A204.1 (cell line): ENCODE data around the gene KIF5A.
"Not testable (repeated sequence)": the region's sequence is repeated elsewhere in the genome, so short reads cannot be mapped to it uniquely, and the experiment has no call there.

Experiments used
- FAIRE-seq: peaks from 2 replicates; lab custom pipeline; 2012; peaks lifted over from hg19 to GRCh38; lab: Jason Lieb, UNC

The KIF5A gene

DNA sequence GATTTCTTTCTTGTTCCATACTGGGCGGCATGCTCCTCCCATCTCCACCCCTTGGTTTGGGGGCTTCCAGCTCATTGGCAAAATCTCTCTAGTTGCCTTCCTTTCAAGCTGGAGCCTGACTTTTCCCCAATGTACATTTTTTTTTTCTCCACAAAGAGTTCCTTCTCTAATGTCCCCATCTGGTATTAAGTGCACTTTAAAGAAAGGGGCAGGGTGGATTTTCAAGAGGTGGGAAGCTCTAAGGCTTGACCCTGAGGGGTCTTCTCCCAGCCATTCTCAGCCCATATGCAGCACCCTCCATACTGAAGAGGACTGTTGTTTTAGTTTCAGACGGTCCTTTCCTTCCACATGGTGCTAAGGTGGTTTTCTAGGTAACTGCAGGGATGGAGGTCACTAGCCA lies 35.3 kb downstream of the KIF5A start:
- FAIRE-seq, result no peak

- FAIRE-seq, result no peak
These were observed 36.3 kb downstream of the KIF5A start for GRCh38 chr12:57586128-57586527.

DNA sequence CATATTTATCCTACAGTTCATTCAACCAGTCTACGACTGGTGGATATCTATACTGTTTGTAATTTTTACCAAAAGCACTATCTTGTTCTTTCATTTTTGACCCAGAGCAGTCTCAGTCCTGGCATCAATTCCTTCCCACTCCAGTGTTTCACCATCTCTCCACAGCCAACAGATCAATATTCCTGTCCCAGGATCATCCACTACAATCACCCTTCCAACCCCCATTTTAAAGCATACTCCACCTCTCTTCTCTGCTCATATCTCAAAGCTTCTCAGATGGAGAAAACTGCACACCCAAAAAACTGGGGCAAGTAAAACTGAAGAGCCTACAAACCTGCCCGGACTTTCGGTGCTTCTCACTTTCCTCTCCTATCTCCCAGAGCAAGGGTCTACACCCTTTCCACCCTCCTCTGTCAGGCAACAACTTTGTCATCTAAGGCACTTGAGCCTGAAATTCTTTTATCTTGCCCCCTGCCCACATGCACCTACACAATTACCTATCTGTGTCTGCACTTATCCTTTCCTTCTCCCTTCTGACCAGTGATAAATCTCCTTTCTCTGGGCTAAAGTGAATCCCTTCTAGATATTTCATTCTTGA lies 37.1 kb downstream of the KIF5A start:
- no peak for FAIRE-seq

DNA sequence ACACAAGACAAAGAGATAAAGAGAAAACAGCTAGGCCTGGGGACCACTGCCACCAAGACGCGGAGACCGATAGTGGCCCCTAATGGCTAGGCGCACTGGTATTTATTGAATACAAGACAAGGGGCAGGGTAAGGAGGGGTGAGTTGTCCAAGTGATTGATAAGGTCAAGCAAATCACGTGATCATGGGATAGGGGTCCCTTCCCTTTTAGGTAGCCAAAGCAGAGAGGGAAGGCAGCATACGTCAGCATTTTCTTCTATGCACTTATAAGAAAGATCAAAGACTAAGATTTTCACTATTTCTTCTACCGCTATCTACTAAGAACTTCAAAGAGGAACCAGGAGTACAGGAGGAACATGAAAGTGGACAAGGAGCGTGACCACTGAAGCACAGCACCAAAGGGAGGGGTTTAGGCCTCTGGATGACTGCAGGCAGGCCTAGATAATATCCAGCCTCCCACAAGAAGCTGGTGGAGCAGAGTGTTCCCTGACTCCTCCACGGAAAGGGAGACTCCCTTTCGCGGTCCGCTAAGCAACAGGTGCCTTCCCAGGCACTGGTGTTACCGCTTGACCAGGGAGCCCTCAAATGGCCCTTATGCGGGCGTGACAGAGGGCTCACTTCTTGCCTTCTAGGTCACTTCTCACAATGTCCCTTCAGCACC lies 39.2 kb downstream of the KIF5A start:
- not testable (repeated sequence) for FAIRE-seq

DNA sequence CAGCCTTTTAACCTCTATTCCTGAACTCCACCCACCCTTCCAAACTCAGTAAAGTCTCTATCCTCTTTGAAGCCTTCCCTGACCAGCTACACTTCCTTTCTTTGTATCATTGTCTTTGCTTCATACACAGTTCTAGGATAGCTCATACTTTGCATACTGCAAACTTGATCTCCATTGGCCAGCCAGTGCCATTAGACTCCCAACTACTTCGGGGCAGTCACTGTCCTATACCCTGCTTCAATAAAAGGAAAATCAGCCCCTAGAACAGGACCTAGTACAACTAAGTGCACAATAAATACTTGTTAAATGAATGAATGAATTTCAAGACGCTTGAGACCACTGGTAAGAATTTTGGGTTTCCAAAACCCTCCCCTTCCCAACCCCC lies 40.6 kb downstream of the KIF5A start:
- no peak for FAIRE-seq

GRCh38 chr12:57590864-57591781 lies 41.3 kb downstream of the KIF5A start, which contains the start of gene PIP4K2C:
PIP4K2C (plus strand) TSS chr12:57591192; CDS start chr12:57591290, 98 bp downstream.
- no peak for FAIRE-seq

DNA sequence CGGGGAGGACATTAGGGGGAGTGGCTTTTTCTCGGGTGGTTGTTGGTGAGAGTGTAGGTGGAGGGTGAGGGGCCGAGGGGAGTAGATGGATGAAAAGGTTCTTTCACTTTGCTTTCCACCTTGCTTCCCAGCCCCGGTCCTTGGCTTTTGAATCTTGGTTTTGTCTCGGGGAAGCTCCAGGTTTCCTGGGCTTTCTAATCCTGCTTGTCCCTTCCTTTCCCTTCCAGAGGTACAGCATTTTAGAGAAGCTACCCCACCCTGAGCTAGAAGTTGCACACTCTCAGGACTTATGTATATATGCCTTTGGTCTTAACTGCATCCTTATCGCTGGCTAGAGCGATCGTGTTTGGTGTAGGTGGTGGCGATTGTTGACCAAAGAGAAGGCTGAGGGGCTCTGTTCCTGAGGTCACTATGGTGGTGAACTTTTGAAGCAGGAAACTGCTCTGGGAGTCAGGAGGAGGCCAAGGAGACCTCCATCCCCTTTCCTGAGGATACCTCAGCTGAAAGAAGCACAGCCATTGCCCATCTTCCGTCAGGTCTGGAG lies 42.0 kb downstream of the KIF5A start:
- no peak for FAIRE-seq

GRCh38 chr12:57592551-57593165 lies 42.8 kb downstream of the KIF5A start:
- FAIRE-seq, result no peak

DNA sequence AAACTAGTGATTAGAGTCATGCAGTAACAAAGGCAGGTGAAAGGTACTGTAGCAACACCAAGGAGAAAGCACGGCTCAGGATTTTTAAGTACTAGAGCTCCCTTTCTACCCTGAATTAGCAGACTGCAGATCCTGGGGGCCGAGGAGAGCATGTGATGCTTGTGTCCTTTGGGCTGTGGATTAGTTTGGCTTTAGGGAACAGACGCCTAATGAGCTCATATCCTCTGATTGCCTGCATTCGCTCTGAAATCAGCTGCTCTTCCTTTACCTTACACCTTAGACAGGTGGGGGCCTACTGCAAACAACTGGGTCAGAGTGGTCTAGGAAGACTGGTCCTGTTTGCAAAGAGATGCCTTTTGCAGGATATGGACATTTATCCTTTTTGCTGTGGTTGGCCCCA lies 43.3 kb downstream of the KIF5A start:
- FAIRE-seq, result no peak

GRCh38 chr12:57600395-57600794 lies 50.6 kb downstream of the KIF5A start:
- FAIRE-seq, result no peak

DNA sequence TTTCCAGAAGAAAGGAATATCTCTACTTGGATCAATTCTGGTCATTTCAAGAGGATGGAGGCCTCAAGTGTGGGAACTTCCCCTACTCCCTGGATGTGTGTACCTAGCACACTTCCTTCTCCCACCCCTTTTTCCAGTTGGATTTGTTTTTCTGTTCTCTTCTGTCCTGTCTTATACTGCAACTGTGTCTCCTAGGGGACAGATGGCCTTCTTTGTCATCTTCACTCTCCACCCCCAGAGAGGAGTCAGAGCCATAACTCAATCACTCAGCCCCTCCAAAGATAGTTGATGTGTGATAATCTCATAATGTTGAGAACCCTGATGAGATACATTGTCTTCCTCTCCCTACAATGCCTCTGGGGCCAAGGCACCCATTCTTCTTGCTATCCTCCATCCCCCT lies 52.7 kb downstream of the KIF5A start:
- no peak for FAIRE-seq

- no peak for FAIRE-seq
These were observed 53.5 kb downstream of the KIF5A start for GRCh38 chr12:57603324-57603723.

GRCh38 chr12:57603815-57604453 lies 54.1 kb downstream of the KIF5A start:
- FAIRE-seq, result no peak

DNA sequence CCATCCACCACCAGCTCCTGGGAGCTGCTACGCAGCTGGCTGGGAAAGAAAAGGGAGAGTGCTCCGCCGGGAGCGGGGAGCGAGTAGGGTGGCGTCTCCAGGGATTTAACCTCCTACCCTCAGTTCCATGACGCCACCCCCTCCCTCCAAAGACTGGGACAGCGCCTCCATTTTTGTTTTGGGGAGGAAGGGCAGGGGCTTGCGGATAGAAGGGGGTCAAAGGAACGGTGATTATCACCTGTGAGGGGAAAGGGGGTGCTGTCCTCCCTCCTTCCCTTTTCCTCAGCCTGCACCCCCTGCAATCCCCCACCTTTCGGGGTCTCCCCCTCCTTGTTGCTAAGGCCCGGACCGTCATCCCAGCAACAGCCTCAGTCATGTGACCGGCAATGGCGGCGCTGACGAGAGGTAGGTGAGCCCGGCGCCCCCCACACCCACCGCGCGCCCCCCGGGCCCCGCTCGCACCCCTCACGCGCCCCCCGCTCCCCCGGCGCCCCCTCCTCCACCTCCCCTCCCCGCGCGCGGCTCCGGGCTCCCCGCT lies 54.7 kb downstream of the KIF5A start, which contains the start of gene DTX3:
Gene DTX3 (plus strand): TSS at position 371 of the 538 bp plus-strand sequence. CDS start 1,694 bp downstream, outside the sequence.
- FAIRE-seq, result no peak

DNA sequence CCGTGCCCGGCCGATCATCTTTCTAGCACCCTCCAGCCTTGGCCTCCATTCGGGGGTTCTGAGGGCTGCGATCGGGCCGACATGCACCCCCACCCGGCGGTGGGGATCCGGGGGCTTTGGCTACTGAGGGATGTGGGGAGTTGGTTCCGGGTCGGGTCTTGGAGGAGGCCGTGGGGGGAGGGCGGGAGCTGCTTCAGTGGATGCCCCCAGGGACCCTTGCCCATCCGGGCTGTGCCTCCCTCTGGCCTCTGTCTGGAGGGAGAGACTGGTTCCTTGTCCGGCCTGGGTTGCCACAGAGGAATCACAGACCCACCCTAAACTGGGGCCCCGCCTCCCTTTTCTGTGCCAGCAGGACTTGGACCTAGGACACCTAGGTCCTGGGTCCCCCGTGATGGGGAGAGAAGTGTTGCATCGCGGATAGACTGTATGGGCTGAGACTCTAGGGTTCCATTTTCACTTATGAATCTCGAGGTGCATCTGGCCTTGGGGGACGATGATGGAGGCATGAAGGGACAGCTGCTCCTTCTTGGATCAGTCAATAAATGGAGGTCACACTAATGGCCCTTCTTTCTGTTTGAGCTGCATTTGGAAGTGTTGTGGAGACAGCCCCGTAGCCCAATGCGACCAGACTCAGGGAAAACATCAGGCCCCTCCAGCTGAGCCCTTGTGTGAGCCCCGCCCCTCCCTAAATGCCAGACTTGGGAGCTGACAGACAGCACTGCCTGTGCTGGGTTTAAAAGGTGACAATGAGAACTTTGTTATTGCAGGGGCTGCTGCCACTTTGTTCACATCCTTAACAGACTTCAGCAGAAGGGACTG lies 55.4 kb downstream of the KIF5A start:
- no peak for FAIRE-seq

GRCh38 chr12:57605811-57606311 lies 56.0 kb downstream of the KIF5A start:
- FAIRE-seq, result no peak

DNA sequence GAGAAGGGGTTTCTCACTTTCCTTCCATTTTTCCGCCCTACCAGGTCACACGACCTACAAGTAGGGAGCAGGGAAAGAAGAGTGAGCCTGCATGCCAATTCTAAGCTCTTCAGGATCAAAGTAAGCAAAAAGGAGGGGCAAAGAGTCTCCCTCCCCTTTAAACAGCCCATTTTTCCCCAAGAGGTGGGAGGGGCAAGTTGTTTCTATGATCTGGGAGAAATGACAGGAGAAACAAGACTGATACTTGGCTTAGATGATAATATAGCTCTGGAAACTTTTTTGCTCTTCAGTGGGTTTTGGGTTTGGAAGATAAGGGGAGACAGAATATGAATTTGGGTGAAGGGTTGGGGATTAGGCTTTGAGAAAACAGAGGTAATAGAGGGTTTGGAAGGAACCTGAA lies 56.6 kb downstream of the KIF5A start:
- no peak for FAIRE-seq

GRCh38 chr12:57606821-57607220 lies 57.0 kb downstream of the KIF5A start:
- no peak for FAIRE-seq

DNA sequence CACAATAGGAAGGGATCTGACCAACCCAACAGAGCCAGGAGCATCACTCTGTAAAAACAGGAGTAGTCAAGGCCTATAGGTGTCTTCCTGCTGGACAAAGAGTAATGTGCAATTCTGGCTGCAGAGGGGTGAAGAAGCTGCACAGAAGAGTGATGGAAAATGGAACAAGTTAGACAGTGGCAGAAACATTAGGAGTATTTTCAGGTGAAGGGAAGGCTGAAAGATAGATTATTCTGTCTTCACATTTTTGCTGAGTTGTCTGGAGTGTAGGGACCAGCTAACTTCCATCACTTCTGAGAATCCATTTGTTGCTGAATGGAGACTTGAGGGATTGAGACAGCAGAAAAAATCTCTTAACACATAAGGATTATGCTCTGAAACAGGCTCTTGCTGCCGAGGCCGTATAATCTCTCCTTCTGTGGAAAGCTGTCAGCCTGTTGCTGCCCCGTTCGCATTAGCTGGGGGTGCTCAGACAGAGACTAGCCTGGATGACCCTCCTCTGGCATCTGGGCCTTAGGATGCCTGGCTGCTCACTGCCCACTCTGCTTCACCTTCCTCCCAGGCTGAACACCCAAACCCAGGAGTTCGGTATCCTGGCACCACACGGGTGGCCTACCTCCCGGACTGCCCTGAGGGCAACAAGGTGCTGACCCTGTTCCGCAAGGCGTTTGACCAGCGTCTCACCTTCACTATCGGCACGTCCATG lies 58.3 kb downstream of the KIF5A start:
- FAIRE-seq, result no peak
